OCI-LY7 (cell line): ENCODE measurements around the gene LRRK1.

Source experiments
- EZH2phosphoT487 ChIP-seq: fragments of 200-600 bp; sonication (generic); IDR thresholded peaks from 2 replicates; pipeline ENCODE4 v1.6.1; 2018; ENCODE audit warnings: low read depth, borderline replicate concordance, mild to moderate bottlenecking, mixed run types, antibody characterized with exemption, low read length, moderate library complexity, mixed read lengths
- TF ChIP-seq, protein P1 (sequence below): fragments of 200-600 bp; sonication (generic); conservative IDR thresholded peaks from 2 replicates; pipeline ENCODE4 v1.5.1; 2014; ENCODE audit warnings: mild to moderate bottlenecking, antibody characterized with exemption, low read length, moderate library complexity, mixed read lengths

DNA sequence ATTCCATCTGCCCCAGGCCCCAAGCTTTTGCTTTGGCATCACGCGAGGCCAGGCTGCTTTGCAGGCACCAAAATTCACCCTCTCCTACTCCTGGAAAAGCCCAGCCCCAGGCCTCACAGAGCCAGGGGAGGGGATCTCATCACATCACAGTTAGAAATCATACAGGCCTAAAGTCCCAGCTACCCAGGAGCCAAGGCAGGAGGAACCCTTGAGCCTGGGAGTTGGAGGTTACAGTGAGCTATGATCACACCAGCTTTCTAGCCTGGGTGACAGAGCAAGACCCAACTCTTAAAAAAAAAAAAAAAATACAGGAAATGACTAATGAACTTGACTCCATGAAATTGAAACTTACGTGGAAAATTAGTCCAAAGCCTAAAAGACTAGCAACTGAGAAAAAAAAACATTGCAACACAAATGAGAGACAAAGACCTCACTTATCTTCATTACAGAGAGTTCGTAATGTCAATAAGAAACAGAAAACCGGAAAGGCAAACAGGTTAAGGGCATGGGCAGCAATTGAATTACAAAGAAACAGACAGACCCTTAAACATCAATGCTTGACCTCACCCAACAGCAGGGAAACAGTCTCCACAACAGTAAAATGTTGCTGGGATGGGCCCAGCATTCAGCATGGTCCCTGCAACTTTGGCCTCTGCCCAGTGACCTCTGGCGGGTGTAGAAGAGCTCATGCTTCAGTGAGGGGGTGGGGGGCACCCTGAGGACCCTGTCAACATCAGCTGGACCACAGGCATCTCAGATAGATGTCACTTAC is 151.5 kb downstream of the LRRK1 start:
- TF ChIP-seq, protein P1, sequence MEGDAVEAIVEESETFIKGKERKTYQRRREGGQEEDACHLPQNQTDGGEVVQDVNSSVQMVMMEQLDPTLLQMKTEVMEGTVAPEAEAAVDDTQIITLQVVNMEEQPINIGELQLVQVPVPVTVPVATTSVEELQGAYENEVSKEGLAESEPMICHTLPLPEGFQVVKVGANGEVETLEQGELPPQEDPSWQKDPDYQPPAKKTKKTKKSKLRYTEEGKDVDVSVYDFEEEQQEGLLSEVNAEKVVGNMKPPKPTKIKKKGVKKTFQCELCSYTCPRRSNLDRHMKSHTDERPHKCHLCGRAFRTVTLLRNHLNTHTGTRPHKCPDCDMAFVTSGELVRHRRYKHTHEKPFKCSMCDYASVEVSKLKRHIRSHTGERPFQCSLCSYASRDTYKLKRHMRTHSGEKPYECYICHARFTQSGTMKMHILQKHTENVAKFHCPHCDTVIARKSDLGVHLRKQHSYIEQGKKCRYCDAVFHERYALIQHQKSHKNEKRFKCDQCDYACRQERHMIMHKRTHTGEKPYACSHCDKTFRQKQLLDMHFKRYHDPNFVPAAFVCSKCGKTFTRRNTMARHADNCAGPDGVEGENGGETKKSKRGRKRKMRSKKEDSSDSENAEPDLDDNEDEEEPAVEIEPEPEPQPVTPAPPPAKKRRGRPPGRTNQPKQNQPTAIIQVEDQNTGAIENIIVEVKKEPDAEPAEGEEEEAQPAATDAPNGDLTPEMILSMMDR, result no peak
- no peak for TF ChIP-seq EZH2phosphoT487
